MM.1S (cell line): ENCODE results near the gene C1QB.

Experiments used
- EZH2 ChIP-seq: fragments of 300-600 bp; sonication (generic); optimal IDR thresholded peaks from 2 replicates; pipeline ENCODE3; 2017; ENCODE audit warnings: low read depth, mild to moderate bottlenecking, antibody characterized with exemption, low read length, mixed read lengths
- EZH2phosphoT487 ChIP-seq: fragments of 300-600 bp; sonication (generic); IDR thresholded peaks from 2 replicates; pipeline ENCODE4 v1.6.1; 2018; ENCODE audit warnings: antibody characterized with exemption, low read length

DNA sequence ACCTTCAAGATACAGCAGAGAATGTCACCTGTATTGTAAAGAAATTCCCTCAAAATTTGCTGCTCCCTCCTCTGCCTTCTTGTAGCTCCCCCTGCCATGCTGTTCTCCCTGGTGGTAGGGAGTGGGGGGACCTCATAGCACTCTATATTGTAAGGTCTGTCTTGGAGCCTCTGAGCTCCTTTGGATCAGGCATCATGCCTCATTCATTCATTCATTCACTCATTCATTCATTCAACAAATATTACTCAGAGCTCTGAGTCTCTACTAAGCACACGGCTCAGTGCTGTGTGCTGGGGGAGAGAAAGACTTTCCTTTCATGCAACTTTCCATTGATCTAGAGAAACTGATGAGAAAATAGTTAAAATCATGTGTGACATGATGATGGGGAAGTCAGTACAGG is 30.5 kb downstream of the C1QB start:
- no peak for TF ChIP-seq EZH2
- TF ChIP-seq EZH2phosphoT487, result no peak
